ENCODE measurements around the gene KHNYN.

KHNYN gene

DNA sequence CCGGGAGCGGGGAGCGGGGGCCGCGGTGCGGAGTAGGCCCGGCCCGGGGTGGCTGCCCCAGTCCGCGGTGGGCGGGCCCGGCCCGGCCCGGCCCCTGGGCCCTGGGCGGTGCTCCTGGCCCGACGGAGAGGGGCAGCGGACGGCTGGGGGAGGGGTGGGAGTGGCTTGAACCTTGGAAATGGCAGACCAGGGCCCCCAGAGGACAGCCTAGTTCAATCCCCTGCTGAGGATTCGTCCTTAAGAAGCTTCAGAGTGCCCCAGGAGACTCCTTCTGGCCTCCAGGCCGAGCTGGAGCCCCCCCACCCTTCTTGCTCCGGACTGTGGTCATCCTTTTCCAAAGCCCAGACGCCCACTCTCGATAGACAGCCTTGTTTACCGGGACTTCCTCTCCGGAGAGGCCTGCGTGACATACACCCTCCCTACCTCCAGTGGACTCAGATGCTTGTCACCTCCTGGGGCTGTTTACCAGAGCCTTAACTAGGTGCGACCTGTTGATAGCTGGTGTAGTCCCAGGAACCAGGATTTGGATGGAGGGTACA, 458 bp downstream of the KHNYN start:
- Histone ChIP-seq H3K36me3 (ENCODE audit: control insufficient read depth, insufficient read depth, low read length) (peaks cover 13% of the 10 kb centered on the region), H3K27me3 (replicated peaks; ENCODE audit: control insufficient read depth, insufficient read depth, low read length) (no peaks in the 10 kb centered on the region), H3K4me3 (replicated peaks; ENCODE audit: low read depth, low read length) (peak overlapping the region; percentile 94)
- DNase-seq (ENCODE audit: extremely low read depth, insufficient read length) = peak; percentile 80
- no peak for TF ChIP-seq CTCF (IDR thresholded peaks at IDR 0.05; ENCODE audit: insufficient read depth, low read length, poor library complexity, severe bottlenecking)

DNA sequence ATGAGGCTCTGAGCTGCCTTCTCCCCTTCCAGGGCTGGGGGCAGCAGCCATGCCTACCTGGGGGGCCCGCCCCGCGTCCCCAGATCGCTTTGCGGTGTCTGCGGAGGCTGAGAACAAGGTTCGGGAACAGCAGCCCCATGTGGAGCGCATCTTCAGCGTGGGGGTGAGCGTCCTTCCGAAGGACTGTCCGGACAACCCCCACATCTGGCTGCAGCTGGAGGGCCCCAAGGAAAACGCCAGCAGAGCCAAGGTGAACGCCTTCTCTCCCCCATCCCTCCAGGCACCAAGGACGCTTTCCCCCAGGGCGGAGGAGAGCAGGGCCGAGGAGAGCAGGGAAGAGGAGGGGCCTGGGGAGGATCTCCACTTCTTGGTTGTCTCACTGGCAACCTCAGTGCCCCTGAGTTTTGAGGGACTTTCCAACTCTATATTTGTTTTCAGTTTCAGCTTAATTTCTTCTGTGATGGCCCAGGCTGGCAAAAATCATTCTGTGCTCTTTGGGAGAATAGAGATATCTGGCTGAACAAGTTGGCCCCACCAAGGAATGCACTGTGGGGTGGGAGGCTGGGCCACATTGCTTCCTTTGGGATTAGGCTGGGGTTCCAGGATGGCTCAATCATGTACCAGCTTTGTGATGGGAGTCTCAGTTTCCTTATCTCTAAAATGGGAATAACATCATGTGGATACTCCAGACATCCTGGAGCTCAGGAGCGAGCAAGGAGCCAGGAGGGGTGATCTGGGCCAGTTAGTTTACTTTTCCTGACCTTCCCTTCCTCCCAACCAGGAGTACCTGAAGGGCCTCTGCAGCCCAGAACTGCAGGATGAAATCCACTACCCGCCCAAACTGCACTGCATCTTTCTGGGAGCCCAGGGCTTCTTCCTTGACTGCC, 1.2 kb downstream of the KHNYN start:
- Histone ChIP-seq H3K4me3 (replicated peaks; ENCODE audit: low read depth, low read length) (peak overlapping the region; percentile 94), H3K27me3 (replicated peaks; ENCODE audit: control insufficient read depth, insufficient read depth, low read length) (no peaks in the 10 kb centered on the region), H3K36me3 (ENCODE audit: control insufficient read depth, insufficient read depth, low read length) (peaks cover 15% of the 10 kb centered on the region)
- peak; percentile 72 for DNase-seq (ENCODE audit: extremely low read depth, insufficient read length)
- no peak for TF ChIP-seq CTCF (IDR thresholded peaks at IDR 0.05; ENCODE audit: insufficient read depth, low read length, poor library complexity, severe bottlenecking)

DNA sequence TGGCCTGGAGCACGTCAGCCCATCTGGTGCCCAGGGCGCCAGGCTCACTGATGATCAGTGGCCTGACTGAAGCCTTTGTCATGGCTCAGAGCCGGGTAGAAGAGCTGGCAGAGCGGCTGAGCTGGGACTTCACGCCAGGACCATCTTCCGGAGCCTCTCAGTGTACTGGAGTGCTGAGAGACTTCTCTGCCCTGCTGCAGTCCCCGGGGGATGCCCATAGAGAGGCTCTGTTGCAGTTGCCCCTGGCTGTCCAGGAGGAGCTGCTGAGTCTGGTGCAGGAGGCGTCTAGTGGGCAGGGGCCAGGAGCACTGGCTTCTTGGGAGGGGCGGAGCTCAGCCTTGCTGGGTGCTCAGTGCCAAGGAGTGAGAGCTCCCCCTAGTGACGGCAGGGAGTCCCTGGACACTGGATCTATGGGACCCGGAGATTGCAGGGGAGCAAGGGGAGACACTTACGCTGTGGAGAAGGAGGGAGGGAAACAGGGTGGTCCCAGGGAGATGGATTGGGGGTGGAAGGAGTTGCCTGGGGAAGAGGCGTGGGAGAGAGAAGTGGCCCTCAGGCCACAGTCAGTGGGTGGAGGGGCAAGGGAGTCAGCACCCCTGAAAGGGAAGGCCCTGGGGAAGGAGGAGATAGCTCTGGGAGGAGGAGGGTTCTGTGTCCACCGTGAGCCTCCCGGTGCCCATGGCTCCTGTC, 2.0 kb downstream of the KHNYN start:
- H3K27me3 ChIP-seq (replicated peaks; ENCODE audit: control insufficient read depth, insufficient read depth, low read length) = no peaks in the 10 kb centered on the region
- peak overlapping the region; percentile 94 for H3K4me3 ChIP-seq (replicated peaks; ENCODE audit: low read depth, low read length)
- DNase-seq (ENCODE audit: extremely low read depth, insufficient read length) = peak; percentile 82
- peaks cover 18% of the 10 kb centered on the region for H3K36me3 ChIP-seq (ENCODE audit: control insufficient read depth, insufficient read depth, low read length)
- peak; percentile 99 for TF ChIP-seq CTCF (IDR thresholded peaks at IDR 0.05; ENCODE audit: insufficient read depth, low read length, poor library complexity, severe bottlenecking)

GRCh38 chr14:24432259-24433131, 2.7 kb downstream of the KHNYN start:
- Histone ChIP-seq H3K27me3 (replicated peaks; ENCODE audit: control insufficient read depth, insufficient read depth, low read length) (no peaks in the 10 kb centered on the region), H3K4me3 (replicated peaks; ENCODE audit: low read depth, low read length) (no peak overlapping the region; the same call in 1 of the 2 replicates), H3K36me3 (ENCODE audit: control insufficient read depth, insufficient read depth, low read length) (peaks cover 23% of the 10 kb centered on the region)
- DNase-seq (ENCODE audit: extremely low read depth, insufficient read length) = no peak
- TF ChIP-seq CTCF (IDR thresholded peaks at IDR 0.05; ENCODE audit: insufficient read depth, low read length, poor library complexity, severe bottlenecking) = no peak

DNA sequence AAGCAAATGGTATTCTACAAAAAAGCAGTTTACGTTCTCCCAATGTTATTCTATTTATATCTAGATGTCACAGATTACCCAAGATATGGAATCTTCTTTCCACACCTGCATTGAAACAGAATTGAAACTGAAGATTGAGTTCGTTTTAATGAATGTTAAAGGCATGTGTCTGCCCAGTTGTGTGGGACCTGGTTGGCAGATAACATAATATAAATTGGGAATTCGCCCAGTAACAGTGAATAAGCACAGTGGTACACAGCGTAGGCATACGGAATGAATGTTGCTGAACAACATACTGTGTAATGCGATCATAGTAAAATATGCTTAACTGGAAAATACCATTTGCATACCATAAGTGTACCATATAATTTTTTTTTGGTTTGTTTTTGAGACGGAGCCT, 4.3 kb downstream of the KHNYN start:
- DNase-seq (ENCODE audit: extremely low read depth, insufficient read length) = no peak
- no peak overlapping the region for H3K4me3 ChIP-seq (replicated peaks; ENCODE audit: low read depth, low read length)
- no peak for TF ChIP-seq CTCF (IDR thresholded peaks at IDR 0.05; ENCODE audit: insufficient read depth, low read length, poor library complexity, severe bottlenecking)
- H3K27me3 ChIP-seq (replicated peaks; ENCODE audit: control insufficient read depth, insufficient read depth, low read length) = no peaks in the 10 kb centered on the region
- H3K36me3 ChIP-seq (ENCODE audit: control insufficient read depth, insufficient read depth, low read length) = peaks cover 31% of the 10 kb centered on the region

All from GM06990 (cell line).